GM19023 (cell line): ENCODE results near the gene MFAP4.

ENCODE experiments used
- ATAC-seq: cut with Tn5 transposase; IDR thresholded peaks from one replicate; pipeline ENCODE4 v1.9.1; 2021; ENCODE audit warnings: mild to moderate bottlenecking, moderate library complexity; ENCODE audit not compliant: unreplicated experiment

MFAP4 gene

GRCh38 chr17:19338031-19338990 lies 48.7 kb downstream of the MFAP4 start:
- peak; percentile 74 for ATAC-seq

GRCh38 chr17:19337712-19338023 lies 49.3 kb downstream of the MFAP4 start:
- ATAC-seq: no peak

- no peak for ATAC-seq
These were observed 49.9 kb downstream of the MFAP4 start for GRCh38 chr17:19336938-19337711.

- ATAC-seq: no peak
These were observed 50.9 kb downstream of the MFAP4 start for GRCh38 chr17:19335951-19336631.

GRCh38 chr17:19334331-19334730 lies 52.7 kb downstream of the MFAP4 start:
- no peak for ATAC-seq

- no peak for ATAC-seq
These were observed 53.2 kb downstream of the MFAP4 start for GRCh38 chr17:19333736-19334290.
